ENCODE results near the gene LIPI. TPM values are rescaled to one million over a fixed set of nuclear protein-coding genes. Genes with fewer than 3 reads are reported as not detected.

The LIPI gene
- total RNA-seq, 2 donors from 2014 or later, result 0.40 TPM; not detected in 1

GRCh38 chr21:14244911-14245310 lies 34.2 kb upstream of the LIPI start:
- no peak for DNase-seq (ENCODE audit: low spot score)
- Histone ChIP-seq H3K27me3 (replicated peaks; ENCODE audit: insufficient read depth) (no peaks in the 10 kb centered on the region), H3K9me3 (no peaks in the 10 kb centered on the region), H3K4me1 (replicated peaks) (no peaks in the 10 kb centered on the region), H3K36me3 (no peaks in the 10 kb centered on the region), H3K27ac (no peak overlapping the region), H3K4me3 (no peak overlapping the region)
- intact Hi-C loops (cut with DNase I), result no loop called here
- TF ChIP-seq POLR2A (IDR thresholded peaks at IDR 0.05) (no peak), POLR2AphosphoS5 (IDR thresholded peaks at IDR 0.05) (no peak), CTCF (IDR thresholded peaks at IDR 0.05) (no peak)

GRCh38 chr21:14243874-14244273 lies 33.1 kb upstream of the LIPI start:
- intact Hi-C loops (cut with DNase I), result no loop called here
- no peaks in the 10 kb centered on the region for H3K36me3 ChIP-seq
- no peaks in the 10 kb centered on the region for H3K9me3 ChIP-seq
- H3K27ac ChIP-seq, result no peak overlapping the region
- no peak for DNase-seq (ENCODE audit: low spot score)
- 36% methylated on average over 2 of the region's 2 CpGs for WGBS
- no peak overlapping the region for H3K4me3 ChIP-seq
- no peaks in the 10 kb centered on the region for H3K27me3 ChIP-seq (replicated peaks; ENCODE audit: insufficient read depth)
- H3K4me1 ChIP-seq (replicated peaks), result no peaks in the 10 kb centered on the region
- TF ChIP-seq POLR2AphosphoS5 (IDR thresholded peaks at IDR 0.05) (no peak), POLR2A (IDR thresholded peaks at IDR 0.05) (no peak), CTCF (IDR thresholded peaks at IDR 0.05) (no peak)

GRCh38 chr21:14243461-14243860 lies 32.7 kb upstream of the LIPI start:
- no peaks in the 10 kb centered on the region for H3K4me1 ChIP-seq (replicated peaks)
- H3K9me3 ChIP-seq, result no peaks in the 10 kb centered on the region
- intact Hi-C loops (cut with DNase I), result no loop called here
- whole genome bisulfite sequencing, result 34% methylated on average over 1 of the region's 1 CpG
- no peak for TF ChIP-seq POLR2A (IDR thresholded peaks at IDR 0.05)
- no peak for TF ChIP-seq POLR2AphosphoS5 (IDR thresholded peaks at IDR 0.05)
- no peak for TF ChIP-seq CTCF (IDR thresholded peaks at IDR 0.05)
- no peak overlapping the region for H3K27ac ChIP-seq
- DNase-seq (ENCODE audit: low spot score), result no peak
- H3K4me3 ChIP-seq, result no peak overlapping the region
- no peaks in the 10 kb centered on the region for H3K27me3 ChIP-seq (replicated peaks; ENCODE audit: insufficient read depth)
- H3K36me3 ChIP-seq, result no peaks in the 10 kb centered on the region

- no peaks in the 10 kb centered on the region for H3K9me3 ChIP-seq
- H3K4me3 ChIP-seq, result no peak overlapping the region
- intact Hi-C loops (cut with DNase I), result no loop called here
- no peak for DNase-seq (ENCODE audit: low spot score)
- WGBS, result 42% methylated on average over 2 of the region's 2 CpGs
- H3K27me3 ChIP-seq (replicated peaks; ENCODE audit: insufficient read depth), result no peaks in the 10 kb centered on the region
- no peak overlapping the region for H3K27ac ChIP-seq
- H3K4me1 ChIP-seq (replicated peaks), result no peaks in the 10 kb centered on the region
- H3K36me3 ChIP-seq, result no peaks in the 10 kb centered on the region
- TF ChIP-seq POLR2A (IDR thresholded peaks at IDR 0.05) (no peak), POLR2AphosphoS5 (IDR thresholded peaks at IDR 0.05) (no peak), CTCF (IDR thresholded peaks at IDR 0.05) (no peak)
Measured at GRCh38 chr21:14241297-14241696, 30.5 kb upstream of the LIPI start.

- Histone ChIP-seq H3K36me3 (no peaks in the 10 kb centered on the region), H3K27me3 (replicated peaks; ENCODE audit: insufficient read depth) (no peaks in the 10 kb centered on the region), H3K9me3 (no peaks in the 10 kb centered on the region), H3K4me1 (replicated peaks) (no peaks in the 10 kb centered on the region), H3K27ac (no peak overlapping the region), H3K4me3 (no peak overlapping the region)
- intact Hi-C loops (cut with DNase I), result no loop called here
- TF ChIP-seq CTCF (IDR thresholded peaks at IDR 0.05) (no peak), POLR2AphosphoS5 (IDR thresholded peaks at IDR 0.05) (no peak), POLR2A (IDR thresholded peaks at IDR 0.05) (no peak)
- 87% methylated on average over 2 of the region's 2 CpGs for WGBS
- DNase-seq (ENCODE audit: low spot score), result no peak
Measured at GRCh38 chr21:14239281-14239680, 28.5 kb upstream of the LIPI start.
